Caco-2 (cell line): ENCODE data around the gene CHD9. TPM values are rescaled to one million over a fixed set of nuclear protein-coding genes. Genes with fewer than 3 reads are reported as not detected.

Experiments
- BruUV-seq: library from RNA; stranded (reverse); fragments of 400-500 nt; replicated peaks from 2 replicates; lab custom pipeline; 2021; lab: Mats Ljungman, UMichigan
- CTCF ChIA-PET: fragments of 300-600 bp; sonication (Branson Sonifier 250); formaldehyde crosslinking; loops from one replicate; lab custom pipeline; 2022; ENCODE audit warnings: antibody characterized with exemption; lab: Charles Lee
- POLR2A ChIA-PET: fragments of 300-600 bp; sonication (Branson Sonifier 250); formaldehyde crosslinking; loops from one replicate; lab custom pipeline; 2022; ENCODE audit warnings: antibody characterized with exemption; lab: Charles Lee
- DNase-seq, 2 experiments: peaks; one replicate each; pipeline versions ENCODE4 v3.0.0 to v3.0.0-alpha.2; 2020 to 2022
- H3K27me3 ChIP-seq: replicated peaks from 2 replicates; pipeline ENCODE4 v1.6.0; 2011; ENCODE audit warnings: low read length; ENCODE audit not compliant: control insufficient read depth, insufficient read depth
- H3K36me3 ChIP-seq: 2 replicates; pipeline ENCODE4 v1.5.1; 2011; ENCODE audit warnings: low read length; ENCODE audit not compliant: control insufficient read depth, insufficient read depth
- H3K4me1 ChIP-seq: fragments of 250-450 bp; sonication (Bioruptor Pico); 2 replicates; pipeline ENCODE4 v1.5.1; 2020; ENCODE audit warnings: mild to moderate bottlenecking
- H3K4me3 ChIP-seq: 2 replicates; pipeline ENCODE4 v1.5.1; 2011; ENCODE audit warnings: low read depth, mild to moderate bottlenecking, control low read depth, low read length
- H3K9me3 ChIP-seq: fragments of 250-450 bp; sonication (Bioruptor Pico); 2 replicates; pipeline ENCODE4 v1.5.1; 2020; ENCODE audit warnings: mild to moderate bottlenecking, moderate library complexity
- H3K27ac Mint-ChIP-seq: one replicate; pipeline ENCODE4 v1.8.0; 2022; ENCODE audit warnings: mixed read lengths; ENCODE audit not compliant: unreplicated experiment
- H3K27me3 Mint-ChIP-seq: one replicate; pipeline ENCODE4 v1.8.0; 2022; ENCODE audit warnings: mixed read lengths; ENCODE audit not compliant: insufficient read depth, unreplicated experiment
- H3K36me3 Mint-ChIP-seq: one replicate; pipeline ENCODE4 v1.8.0; 2022; ENCODE audit warnings: mild to moderate bottlenecking, mixed read lengths; ENCODE audit not compliant: insufficient read depth, unreplicated experiment
- H3K4me1 Mint-ChIP-seq: one replicate; pipeline ENCODE4 v1.8.0; 2022; ENCODE audit warnings: low read depth, mixed read lengths; ENCODE audit not compliant: unreplicated experiment
- H3K4me3 Mint-ChIP-seq: one replicate; pipeline ENCODE4 v1.8.0; 2022; ENCODE audit warnings: mild to moderate bottlenecking, moderate library complexity, mixed read lengths; ENCODE audit not compliant: unreplicated experiment
- H3K9me3 Mint-ChIP-seq: one replicate; pipeline ENCODE4 v1.8.0; 2022; ENCODE audit warnings: mixed read lengths; ENCODE audit not compliant: unreplicated experiment
- CTCF ChIP-seq, 2 experiments: fragments of 200-600 bp in 1 of 2; IDR thresholded peaks; 1 replicate in 1 of 2; 2 replicates in 1 of 2; pipeline versions ENCODE4 v1.5.1 to v1.8.0; 2011 to 2022; ENCODE audit warnings: antibody characterized with exemption in 1 of 2, control low read depth in 1 of 2, inconsistent platforms in 1 of 2, low read depth in 1 of 2, low read length in 1 of 2, mild to moderate bottlenecking in 1 of 2, moderate library complexity in 1 of 2; ENCODE audit not compliant: insufficient read depth in 1 of 2, severe bottlenecking in 1 of 2, unreplicated experiment in 1 of 2
- intact Hi-C: fragments of 100-400 bp; cut with micrococcal nuclease; formaldehyde crosslinking; loops from one replicate; pipeline ENCODE4 v1.10.0; 2022; ENCODE audit not compliant: unreplicated experiment
- total RNA-seq: library from RNA; stranded (reverse); gene quantifications from 2 replicates; pipeline ENCODE4 v1.2.3, GENCODE V29; 2022

The CHD9 gene
- total RNA-seq, 1 experiment from 2014 or later, result 29.1 TPM

DNA sequence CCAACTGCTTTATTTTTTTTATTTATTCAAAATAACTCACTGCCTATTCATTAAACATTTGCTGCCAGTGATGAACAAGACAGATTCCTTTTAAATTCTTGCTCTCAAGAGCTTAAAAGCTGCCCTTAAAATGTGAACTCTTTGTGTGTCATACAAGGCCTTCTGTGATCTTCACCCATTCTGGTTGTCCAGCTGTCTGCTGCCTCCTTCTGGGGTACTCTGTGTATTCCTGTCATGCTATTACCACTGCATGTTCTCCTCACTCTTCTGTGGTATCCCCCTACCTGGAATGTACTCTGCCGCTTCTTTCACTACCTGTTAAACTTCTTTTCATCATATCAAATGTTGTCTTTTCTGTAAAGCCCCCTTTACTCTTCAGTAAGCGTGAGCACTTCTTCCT lies 165.8 kb downstream of the CHD9 start:
- Histone ChIP-seq H3K4me1 (no peaks in the 10 kb centered on the region), H3K27me3 (no peaks in the 10 kb centered on the region), H3K9me3 (no peaks in the 10 kb centered on the region), H3K4me3 (no peak overlapping the region), H3K36me3 (no peaks in the 10 kb centered on the region)
- ChIA-PET POLR2A (no interaction called here), CTCF (interaction anchor here (1.0 kb wide), 1 partner anchor 13 kb away, joined by 3 read pairs; no protein-coding TSS in a partner anchor)
- BruUV-seq, result no TSS peak
- DNase-seq, result peak in 1 of 2 experiments; percentile 22
- Mint-ChIP-seq H3K9me3 (no peaks in the 10 kb centered on the region), H3K4me3 (no peak overlapping the region), H3K36me3 (no peaks in the 10 kb centered on the region), H3K27me3 (no peaks in the 10 kb centered on the region), H3K4me1 (no peaks in the 10 kb centered on the region), H3K27ac (no peak overlapping the region)
- intact Hi-C loops, result loop anchor here (5.0 kb wide), 1 partner anchor 163 kb away; no protein-coding TSS in a partner anchor
- peak in 1 of 2 experiments; percentile 32 for TF ChIP-seq CTCF (IDR thresholded peaks at IDR 0.05; ENCODE audit: insufficient read depth in 1 of 2, low read depth in 1 of 2, low read length in 1 of 2, severe bottlenecking in 1 of 2, unreplicated experiment in 1 of 2)

DNA sequence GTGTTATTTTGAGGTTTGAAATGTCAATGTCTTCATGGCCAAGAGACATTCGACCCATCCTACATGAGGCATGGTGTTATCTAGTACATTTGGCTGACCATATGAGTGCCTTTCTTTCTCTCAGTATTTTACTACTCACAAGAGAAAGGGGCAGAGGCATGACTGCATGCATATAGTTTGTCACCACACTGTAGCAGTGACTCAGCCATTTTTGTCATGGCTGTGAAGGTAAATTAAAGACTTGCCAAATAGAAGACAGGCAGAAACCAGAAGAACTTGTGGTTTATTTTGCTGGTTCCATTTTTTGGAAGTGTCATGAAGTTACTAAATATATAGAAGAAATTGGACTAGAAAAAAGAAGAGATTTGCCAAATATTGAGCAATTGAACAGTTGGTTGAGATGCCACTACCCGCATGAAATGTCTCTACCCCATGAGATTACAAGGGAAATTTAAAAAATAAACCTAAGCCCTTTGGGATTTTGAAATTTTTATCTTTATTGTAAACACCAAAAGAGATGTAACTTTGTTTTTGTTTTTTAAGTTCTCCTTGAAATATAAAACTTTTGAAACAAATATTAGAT lies 170.3 kb downstream of the CHD9 start:
- BruUV-seq, result no TSS peak
- intact Hi-C loops, result loop anchor here (5.0 kb wide), 1 partner anchor 168 kb away; no protein-coding TSS in a partner anchor
- Mint-ChIP-seq H3K4me1 (no peaks in the 10 kb centered on the region), H3K27ac (no peak overlapping the region), H3K27me3 (no peaks in the 10 kb centered on the region), H3K9me3 (no peaks in the 10 kb centered on the region), H3K4me3 (no peak overlapping the region), H3K36me3 (peaks cover 14% of the 10 kb centered on the region)
- no peaks in the 10 kb centered on the region for H3K4me1 ChIP-seq
- no peaks in the 10 kb centered on the region for H3K9me3 ChIP-seq
- no peak for TF ChIP-seq CTCF (IDR thresholded peaks at IDR 0.05; ENCODE audit: insufficient read depth in 1 of 2, low read depth in 1 of 2, low read length in 1 of 2, severe bottlenecking in 1 of 2, unreplicated experiment in 1 of 2)
- no peaks in the 10 kb centered on the region for H3K36me3 ChIP-seq
- no peak for DNase-seq
- ChIA-PET CTCF (no interaction called here), POLR2A (no interaction called here)
- no peaks in the 10 kb centered on the region for H3K27me3 ChIP-seq
- no peak overlapping the region for H3K4me3 ChIP-seq

DNA sequence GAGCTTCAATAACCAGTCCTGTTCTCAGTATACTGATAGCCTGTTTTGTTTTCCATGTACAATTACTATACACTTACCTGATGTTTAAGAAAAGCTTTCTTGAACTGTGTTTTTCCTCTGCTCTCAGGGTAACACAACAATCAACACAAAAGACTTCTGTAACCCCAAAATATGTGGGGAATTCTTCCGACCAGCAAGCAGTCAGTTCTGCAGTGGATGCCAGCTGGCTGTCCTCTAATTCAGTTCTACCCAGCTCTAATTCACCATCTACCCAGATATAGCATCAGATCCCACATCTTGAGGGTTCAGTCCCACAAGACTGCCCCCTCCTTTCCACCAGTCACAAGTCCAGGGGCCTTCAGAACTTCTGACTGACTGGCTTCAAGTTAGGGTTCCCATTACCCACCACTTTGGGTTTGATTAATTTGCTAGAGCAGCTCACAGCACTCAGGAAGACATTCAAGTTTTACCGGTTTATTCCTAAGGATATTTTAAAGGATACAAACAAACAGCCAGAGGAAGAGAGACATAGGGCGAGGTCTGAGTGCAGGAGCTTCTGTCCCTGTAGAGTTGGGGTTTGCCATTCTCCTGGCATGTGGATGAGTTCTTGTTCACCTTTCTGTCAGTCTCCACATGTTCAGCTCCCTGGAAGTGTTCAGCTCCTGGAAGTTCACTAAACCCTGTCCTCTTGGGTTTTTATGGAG lies 178.2 kb downstream of the CHD9 start:
- H3K9me3 ChIP-seq, result no peaks in the 10 kb centered on the region
- Mint-ChIP-seq H3K4me3 (no peak overlapping the region), H3K4me1 (no peaks in the 10 kb centered on the region), H3K9me3 (no peaks in the 10 kb centered on the region), H3K36me3 (peaks cover 29% of the 10 kb centered on the region), H3K27me3 (no peaks in the 10 kb centered on the region), H3K27ac (no peak overlapping the region)
- H3K4me1 ChIP-seq, result no peaks in the 10 kb centered on the region
- H3K27me3 ChIP-seq, result no peaks in the 10 kb centered on the region
- no peak for TF ChIP-seq CTCF (IDR thresholded peaks at IDR 0.05; ENCODE audit: insufficient read depth in 1 of 2, low read depth in 1 of 2, low read length in 1 of 2, severe bottlenecking in 1 of 2, unreplicated experiment in 1 of 2)
- H3K4me3 ChIP-seq, result no peak overlapping the region
- intact Hi-C loops, result no loop called here
- DNase-seq, result no peak
- BruUV-seq, result no TSS peak
- ChIA-PET POLR2A (no interaction called here), CTCF (no interaction called here)
- H3K36me3 ChIP-seq, result no peaks in the 10 kb centered on the region; the same call in 1 of the 2 replicates
